ACC112 (cell line): ENCODE data around the gene SLC10A7.
A peak's percentile ranks its signal among the peaks of the same experiment; 100 is the strongest.

Experiments
- H2AFZ ChIP-seq: fragments of 200-600 bp; sonication (generic); one replicate; pipeline ENCODE4 v1.6.0; 2017; ENCODE audit warnings: antibody characterized with exemption, low read length; ENCODE audit not compliant: unreplicated experiment
- H3K27ac ChIP-seq: fragments of 200-600 bp; sonication (generic); 2 replicates; pipeline ENCODE4 v1.5.1; 2014; ENCODE audit warnings: low read depth, mild to moderate bottlenecking, antibody characterized with exemption, low read length, moderate library complexity
- H3K27me3 ChIP-seq: fragments of 200-600 bp; sonication (generic); 2 replicates; pipeline ENCODE4 v1.6.1; 2014; ENCODE audit warnings: mild to moderate bottlenecking, antibody characterized with exemption, low read length, moderate library complexity, mixed read lengths; ENCODE audit not compliant: insufficient read depth
- H3K36me3 ChIP-seq: fragments of 200-600 bp; sonication (generic); 2 replicates; pipeline ENCODE4 v1.6.1; 2016; ENCODE audit warnings: mild to moderate bottlenecking, antibody characterized with exemption, low read length, moderate library complexity, mixed read lengths; ENCODE audit not compliant: insufficient read depth
- H3K4me1 ChIP-seq: fragments of 200-600 bp; sonication (generic); one replicate; pipeline ENCODE4 v1.6.1; 2016; ENCODE audit warnings: low read length, mixed read lengths; ENCODE audit not compliant: insufficient read depth, unreplicated experiment, control insufficient read depth
- H3K4me3 ChIP-seq: fragments of 200-600 bp; sonication (generic); 2 replicates; pipeline ENCODE4 v1.5.1; 2014; ENCODE audit warnings: mild to moderate bottlenecking, low read depth, low read length
- H3K79me2 ChIP-seq: fragments of 200-600 bp; sonication (generic); one replicate; pipeline ENCODE4 v1.6.0; 2016; ENCODE audit warnings: low read length; ENCODE audit not compliant: control insufficient read depth, unreplicated experiment, insufficient read depth

Gene SLC10A7

GRCh38 chr4:146442801-146443200 is 78.9 kb downstream of the SLC10A7 start:
- Histone ChIP-seq H3K36me3 (no peaks in the 10 kb centered on the region), H3K4me1 (peaks cover 12% of the 10 kb centered on the region), H3K4me3 (no peak overlapping the region), H3K27ac (peak overlapping the region; percentile 18), H3K27me3 (no peaks in the 10 kb centered on the region), H2AFZ (no peak overlapping the region), H3K79me2 (no peaks in the 10 kb centered on the region)

- Histone ChIP-seq H3K4me1 (peaks cover 21% of the 10 kb centered on the region), H3K79me2 (no peaks in the 10 kb centered on the region), H3K27me3 (no peaks in the 10 kb centered on the region), H3K36me3 (no peaks in the 10 kb centered on the region), H3K27ac (no peak overlapping the region), H3K4me3 (no peak overlapping the region), H2AFZ (no peak overlapping the region)
Observed at GRCh38 chr4:146439999-146440398, 81.7 kb downstream of the SLC10A7 start.

- no peaks in the 10 kb centered on the region for H3K27me3 ChIP-seq
- peaks cover 21% of the 10 kb centered on the region for H3K4me1 ChIP-seq
- no peak overlapping the region for H3K27ac ChIP-seq
- H3K4me3 ChIP-seq = no peak overlapping the region
- H3K79me2 ChIP-seq = no peaks in the 10 kb centered on the region
- H3K36me3 ChIP-seq = no peaks in the 10 kb centered on the region
- H2AFZ ChIP-seq = no peak overlapping the region
Observed at GRCh38 chr4:146439437-146439836, 82.3 kb downstream of the SLC10A7 start.

GRCh38 chr4:146437778-146438177 is 84.0 kb downstream of the SLC10A7 start:
- Histone ChIP-seq H3K27ac (no peak overlapping the region), H3K4me3 (no peak overlapping the region), H3K27me3 (no peaks in the 10 kb centered on the region), H3K36me3 (no peaks in the 10 kb centered on the region), H2AFZ (no peak overlapping the region), H3K4me1 (peaks cover 14% of the 10 kb centered on the region), H3K79me2 (no peaks in the 10 kb centered on the region)

GRCh38 chr4:146436423-146437162 is 85.1 kb downstream of the SLC10A7 start:
- no peaks in the 10 kb centered on the region for H3K79me2 ChIP-seq
- no peak overlapping the region for H3K4me3 ChIP-seq
- H3K27ac ChIP-seq = no peak overlapping the region
- peaks cover 9% of the 10 kb centered on the region for H3K4me1 ChIP-seq
- no peaks in the 10 kb centered on the region for H3K27me3 ChIP-seq
- H2AFZ ChIP-seq = no peak overlapping the region
- no peaks in the 10 kb centered on the region for H3K36me3 ChIP-seq

- H3K4me1 ChIP-seq = peaks cover 9% of the 10 kb centered on the region
- H3K27ac ChIP-seq = no peak overlapping the region
Observed at GRCh38 chr4:146435962-146436361, 85.8 kb downstream of the SLC10A7 start.

GRCh38 chr4:146432065-146432464 is 89.7 kb downstream of the SLC10A7 start:
- no peaks in the 10 kb centered on the region for H3K36me3 ChIP-seq
- H3K4me1 ChIP-seq = peaks cover 9% of the 10 kb centered on the region
- H2AFZ ChIP-seq = no peak overlapping the region
- H3K27ac ChIP-seq = no peak overlapping the region
- H3K79me2 ChIP-seq = no peaks in the 10 kb centered on the region
- H3K27me3 ChIP-seq = no peaks in the 10 kb centered on the region
- H3K4me3 ChIP-seq = no peak overlapping the region

More at GRCh38 chr4:146435962-146436361, 85.8 kb downstream of the SLC10A7 start:
- no peak overlapping the region for H2AFZ ChIP-seq
- no peak overlapping the region for H3K4me3 ChIP-seq
- no peaks in the 10 kb centered on the region for H3K27me3 ChIP-seq
- no peaks in the 10 kb centered on the region for H3K36me3 ChIP-seq
- H3K79me2 ChIP-seq = no peaks in the 10 kb centered on the region

GRCh38 chr4:146428298-146428697 is 93.4 kb downstream of the SLC10A7 start:
- Histone ChIP-seq H3K27me3 (no peaks in the 10 kb centered on the region), H3K36me3 (no peaks in the 10 kb centered on the region), H3K27ac (no peak overlapping the region), H3K79me2 (no peaks in the 10 kb centered on the region), H3K4me3 (no peak overlapping the region), H3K4me1 (no peaks in the 10 kb centered on the region), H2AFZ (no peak overlapping the region)

GRCh38 chr4:146417822-146418221 is 103.9 kb downstream of the SLC10A7 start:
- Histone ChIP-seq H3K79me2 (no peaks in the 10 kb centered on the region), H3K27me3 (no peaks in the 10 kb centered on the region), H3K4me1 (no peaks in the 10 kb centered on the region)

GRCh38 chr4:146415829-146416228 is 105.9 kb downstream of the SLC10A7 start:
- H3K36me3 ChIP-seq = no peaks in the 10 kb centered on the region
- no peaks in the 10 kb centered on the region for H3K27me3 ChIP-seq
- H3K4me1 ChIP-seq = no peaks in the 10 kb centered on the region
- no peak overlapping the region for H3K27ac ChIP-seq
- no peak overlapping the region for H3K4me3 ChIP-seq
- H3K79me2 ChIP-seq = no peaks in the 10 kb centered on the region
- H2AFZ ChIP-seq = no peak overlapping the region

More at GRCh38 chr4:146417822-146418221, 103.9 kb downstream of the SLC10A7 start:
- H2AFZ ChIP-seq = no peak overlapping the region
- no peak overlapping the region for H3K4me3 ChIP-seq
- H3K27ac ChIP-seq = no peak overlapping the region
- no peaks in the 10 kb centered on the region for H3K36me3 ChIP-seq

- Histone ChIP-seq H2AFZ (peak overlapping the region; percentile 6), H3K4me3 (no peak overlapping the region), H3K27me3 (no peaks in the 10 kb centered on the region), H3K4me1 (peaks cover 14% of the 10 kb centered on the region), H3K36me3 (no peaks in the 10 kb centered on the region), H3K27ac (no peak overlapping the region), H3K79me2 (no peaks in the 10 kb centered on the region)
Observed at GRCh38 chr4:146407669-146408084, 114.1 kb downstream of the SLC10A7 start.
